ENCODE data around the gene CNTRL. TPM values are rescaled to one million over a fixed set of nuclear protein-coding genes. Genes with fewer than 3 reads are reported as not detected.

CNTRL gene
- total RNA-seq, 4 donors from 2014 or later, result 23.4 to 32.7 (median 31.0) TPM

GRCh38 chr9:121059998-121060636 is 14.6 kb upstream of the CNTRL start:
- H3K4me1 ChIP-seq, result peaks cover 0 to 11% (median 0%) of the 10 kb centered on the region in 4 donors
- H3K9me3 ChIP-seq, result peaks cover 0 to 8% (median 0%) of the 10 kb centered on the region in 4 donors
- H3K36me3 ChIP-seq, result peaks cover 0 to 28% (median 0%) of the 10 kb centered on the region in 3 donors
- no peak overlapping the region for H3K4me3 ChIP-seq
- WGBS, 2 donors, result 21 to 24% methylated on average over 6 of the region's 6 CpGs
- TF ChIP-seq POLR2A (IDR thresholded peaks at IDR 0.05) (no peak), CTCF (IDR thresholded peaks at IDR 0.05) (peak; percentile 63 to 79 (median 69))
- H3K27me3 ChIP-seq, result no peaks in the 10 kb centered on the region
- peak in 1 of 2 donors; percentile 66 for DNase-seq (ENCODE audit: low spot score in 2 of 2)
- no peak overlapping the region for H3K27ac ChIP-seq

- no peak for DNase-seq (ENCODE audit: low spot score in 2 of 2)
- TF ChIP-seq EP300 (IDR thresholded peaks at IDR 0.05) (no peak), POLR2A (IDR thresholded peaks at IDR 0.05) (no peak), CTCF (IDR thresholded peaks at IDR 0.05) (no peak)
- Histone ChIP-seq H3K27me3 (no peaks in the 10 kb centered on the region), H3K27ac (no peak overlapping the region), H3K36me3 (peaks cover 0 to 14% (median 0%) of the 10 kb centered on the region in 3 donors), H3K4me1 (peaks cover 0 to 8% (median under 1%) of the 10 kb centered on the region in 4 donors), H3K4me3 (no peak overlapping the region), H3K9me3 (peaks cover 0 to 3% (median 0%) of the 10 kb centered on the region in 4 donors)
- WGBS, 2 donors, result 93 to 100% methylated on average over 1 of the region's 1 CpG
Measured at GRCh38 chr9:121066850-121067249, 7.9 kb upstream of the CNTRL start.

GRCh38 chr9:121067640-121068039 is 7.1 kb upstream of the CNTRL start:
- WGBS, 2 donors, result 70 to 80% methylated on average over 2 of the region's 2 CpGs
- DNase-seq (ENCODE audit: low spot score in 2 of 2), result no peak
- H3K36me3 ChIP-seq, result peaks cover 0 to 14% (median 0%) of the 10 kb centered on the region in 3 donors
- H3K4me3 ChIP-seq, result no peak overlapping the region
- H3K4me1 ChIP-seq, result peaks cover 0 to 14% (median 7%) of the 10 kb centered on the region in 4 donors
- H3K9me3 ChIP-seq, result peaks cover 0 to 3% (median 0%) of the 10 kb centered on the region in 4 donors
- no peak for TF ChIP-seq POLR2A (IDR thresholded peaks at IDR 0.05)
- no peak for TF ChIP-seq CTCF (IDR thresholded peaks at IDR 0.05)
- no peak for TF ChIP-seq EP300 (IDR thresholded peaks at IDR 0.05)
- H3K27me3 ChIP-seq, result no peaks in the 10 kb centered on the region
- H3K27ac ChIP-seq, result no peak overlapping the region

- peaks cover 0 to 30% (median 23%) of the 10 kb centered on the region in 4 donors for H3K4me1 ChIP-seq
- no peak for DNase-seq (ENCODE audit: low spot score in 2 of 2)
- H3K36me3 ChIP-seq, result peaks cover 0 to 14% (median 0%) of the 10 kb centered on the region in 3 donors
- H3K9me3 ChIP-seq, result peaks cover 0 to 3% (median 0%) of the 10 kb centered on the region in 4 donors
- TF ChIP-seq CTCF (IDR thresholded peaks at IDR 0.05) (no peak), POLR2A (IDR thresholded peaks at IDR 0.05) (no peak), EP300 (IDR thresholded peaks at IDR 0.05) (no peak)
- WGBS, 2 donors, result 79 to 89% methylated on average over 1 of the region's 1 CpG
- H3K27me3 ChIP-seq, result no peaks in the 10 kb centered on the region
- H3K4me3 ChIP-seq, result no peak overlapping the region
- H3K27ac ChIP-seq, result no peak overlapping the region
Measured at GRCh38 chr9:121069396-121069795, 5.4 kb upstream of the CNTRL start.

GRCh38 chr9:121071370-121071755 is 3.4 kb upstream of the CNTRL start:
- Histone ChIP-seq H3K27ac (peak overlapping the region in 3 of 4 donors; percentile 90 to 92 (median 91)), H3K36me3 (peaks cover 0 to 7% (median 0%) of the 10 kb centered on the region in 3 donors), H3K9me3 (peaks cover 0 to 3% (median 0%) of the 10 kb centered on the region in 4 donors), H3K4me3 (peak overlapping the region in 3 of 4 donors; percentile 18 to 63 (median 39)), H3K27me3 (no peaks in the 10 kb centered on the region), H3K4me1 (peaks cover 0 to 40% (median 23%) of the 10 kb centered on the region in 4 donors)
- no peak for DNase-seq (ENCODE audit: low spot score in 2 of 2)
- WGBS, 2 donors, result 86 to 98% methylated on average over 2 of the region's 2 CpGs
- TF ChIP-seq POLR2A (IDR thresholded peaks at IDR 0.05), result no peak
- no peak for TF ChIP-seq EP300 (IDR thresholded peaks at IDR 0.05)
- TF ChIP-seq CTCF (IDR thresholded peaks at IDR 0.05), result no peak

Measured in tibial nerve (tissue), 4 donors.